ENCODE results near the gene TFAP2A. TPM values are rescaled to one million over a fixed set of nuclear protein-coding genes. Genes with fewer than 3 reads are reported as not detected.

TFAP2A gene
- total RNA-seq, 2 donors from 2014 or later = 0.78 TPM; not detected in 1

- DNase-seq (ENCODE audit: low spot score) (no peak), ATAC-seq (ENCODE audit: insufficient number of reproducible peaks, low FRiP score, low read depth) (no peak)
- H3K4me3 ChIP-seq = no peak overlapping the region
- H3K4me1 ChIP-seq (ENCODE audit: control insufficient read depth in 1 of 2, low read depth in 2 of 2) = peaks cover 21 to 35% of the 10 kb centered on the region in 2 donors
- peaks cover 36% of the 10 kb centered on the region for H3K27me3 ChIP-seq (replicated peaks; ENCODE audit: insufficient read depth)
- no peak overlapping the region for H3K27ac ChIP-seq
- no peaks in the 10 kb centered on the region for H3K36me3 ChIP-seq
- TF ChIP-seq CTCF (IDR thresholded peaks at IDR 0.05) = no peak
- no peaks in the 10 kb centered on the region for H3K9me3 ChIP-seq
These were observed 5.6 kb downstream of the TFAP2A start for GRCh38 chr6:10409233-10409721.

- Histone ChIP-seq H3K9me3 (no peaks in the 10 kb centered on the region), H3K4me3 (no peak overlapping the region), H3K36me3 (no peaks in the 10 kb centered on the region), H3K4me1 (ENCODE audit: control insufficient read depth in 1 of 2, low read depth in 2 of 2) (peaks cover 14 to 31% of the 10 kb centered on the region in 2 donors), H3K27ac (no peak overlapping the region), H3K27me3 (replicated peaks; ENCODE audit: insufficient read depth) (peaks cover 29% of the 10 kb centered on the region)
- ATAC-seq (ENCODE audit: insufficient number of reproducible peaks, low FRiP score, low read depth) (no peak), DNase-seq (ENCODE audit: low spot score) (no peak)
- TF ChIP-seq CTCF (IDR thresholded peaks at IDR 0.05) = no peak
These were observed 6.4 kb downstream of the TFAP2A start for GRCh38 chr6:10408457-10408856.

- ATAC-seq (ENCODE audit: insufficient number of reproducible peaks, low FRiP score, low read depth) (no peak), DNase-seq (ENCODE audit: low spot score) (no peak)
- TF ChIP-seq CTCF (IDR thresholded peaks at IDR 0.05) = no peak
- peaks cover 23% of the 10 kb centered on the region for H3K27me3 ChIP-seq (replicated peaks; ENCODE audit: insufficient read depth)
- no peaks in the 10 kb centered on the region for H3K36me3 ChIP-seq
- H3K4me3 ChIP-seq = no peak overlapping the region
- H3K9me3 ChIP-seq = no peaks in the 10 kb centered on the region
- H3K27ac ChIP-seq = no peak overlapping the region
- peaks cover 11 to 30% of the 10 kb centered on the region in 2 donors for H3K4me1 ChIP-seq (ENCODE audit: control insufficient read depth in 1 of 2, low read depth in 2 of 2)
These were observed 7.2 kb downstream of the TFAP2A start for GRCh38 chr6:10407674-10408054.

- Histone ChIP-seq H3K4me3 (no peak overlapping the region), H3K9me3 (no peaks in the 10 kb centered on the region), H3K4me1 (ENCODE audit: control insufficient read depth in 1 of 2, low read depth in 2 of 2) (peaks cover 11 to 28% of the 10 kb centered on the region in 2 donors), H3K36me3 (no peaks in the 10 kb centered on the region), H3K27ac (no peak overlapping the region), H3K27me3 (replicated peaks; ENCODE audit: insufficient read depth) (peaks cover 23% of the 10 kb centered on the region)
- TF ChIP-seq CTCF (IDR thresholded peaks at IDR 0.05) = no peak
- ATAC-seq (ENCODE audit: insufficient number of reproducible peaks, low FRiP score, low read depth) = no peak
- DNase-seq (ENCODE audit: low spot score) = no peak
These were observed 7.7 kb downstream of the TFAP2A start for GRCh38 chr6:10407018-10407673.

- H3K36me3 ChIP-seq = no peaks in the 10 kb centered on the region
- TF ChIP-seq CTCF (IDR thresholded peaks at IDR 0.05) = no peak
- H3K4me1 ChIP-seq (ENCODE audit: control insufficient read depth in 1 of 2, low read depth in 2 of 2) = peaks cover 11 to 24% of the 10 kb centered on the region in 2 donors
- H3K9me3 ChIP-seq = no peaks in the 10 kb centered on the region
- DNase-seq (ENCODE audit: low spot score) (no peak), ATAC-seq (ENCODE audit: insufficient number of reproducible peaks, low FRiP score, low read depth) (no peak)
- H3K4me3 ChIP-seq = no peak overlapping the region
- peaks cover 23% of the 10 kb centered on the region for H3K27me3 ChIP-seq (replicated peaks; ENCODE audit: insufficient read depth)
- H3K27ac ChIP-seq = no peak overlapping the region
These were observed 8.3 kb downstream of the TFAP2A start for GRCh38 chr6:10406556-10406955.

Data from thoracic aorta (tissue), 2 donors.